HG03280 (cell line): ENCODE results near the gene C16orf90.
A peak's percentile ranks its signal among the peaks of the same experiment; 100 is the strongest.

ENCODE experiments used
- ATAC-seq: cut with Tn5 transposase; IDR thresholded peaks from one replicate; pipeline ENCODE4 v1.9.1; 2021; ENCODE audit warnings: mild to moderate bottlenecking, moderate library complexity; ENCODE audit not compliant: unreplicated experiment

The C16orf90 gene

GRCh38 chr16:3467921-3468320, 27.4 kb downstream of the C16orf90 start:
- ATAC-seq = no peak

DNA sequence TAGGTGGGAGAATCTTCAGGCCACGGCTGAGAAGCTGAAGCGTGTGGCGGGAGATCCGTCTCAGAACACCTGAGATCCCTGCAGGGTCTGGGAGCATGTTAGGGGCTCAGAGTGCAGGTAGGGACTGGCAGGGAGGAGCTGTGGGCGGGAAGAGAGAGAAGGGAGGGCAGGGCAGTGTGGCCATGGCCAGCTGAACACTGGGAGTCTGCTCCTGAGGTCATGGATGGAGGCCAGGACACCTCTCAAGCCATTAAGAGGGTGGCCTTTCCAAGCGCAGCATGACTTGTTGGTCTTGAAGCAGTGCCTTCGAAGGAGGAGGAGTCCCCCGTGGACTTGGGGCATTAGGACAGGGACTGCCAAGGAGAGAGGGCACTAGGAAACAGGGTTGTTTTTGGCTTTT, 28.1 kb downstream of the C16orf90 start:
- no peak for ATAC-seq

- ATAC-seq = no peak
Observed at GRCh38 chr16:3465911-3466584, 29.2 kb downstream of the C16orf90 start.

DNA sequence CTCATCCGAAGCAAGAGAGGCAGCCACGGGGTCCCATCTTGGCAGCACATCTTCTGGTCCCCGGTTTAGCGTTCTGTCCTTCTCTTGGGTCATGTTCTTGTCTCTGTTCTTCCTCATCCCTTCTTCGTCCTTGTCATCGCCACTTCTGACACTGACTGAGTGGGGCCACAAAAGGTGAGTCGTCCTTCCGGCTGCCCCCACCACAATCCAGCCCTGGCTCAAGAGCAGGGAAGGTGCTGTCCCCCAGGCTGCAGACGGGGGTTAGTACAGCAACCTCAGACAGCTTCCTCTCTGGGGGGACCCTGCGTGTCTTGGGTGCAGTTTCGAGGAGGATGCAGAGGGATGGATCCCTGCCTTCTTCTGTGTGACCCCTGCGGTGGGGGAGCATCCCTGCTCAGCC, 30.0 kb downstream of the C16orf90 start:
- no peak for ATAC-seq

GRCh38 chr16:3461151-3461550, 34.1 kb downstream of the C16orf90 start:
- ATAC-seq = no peak

DNA sequence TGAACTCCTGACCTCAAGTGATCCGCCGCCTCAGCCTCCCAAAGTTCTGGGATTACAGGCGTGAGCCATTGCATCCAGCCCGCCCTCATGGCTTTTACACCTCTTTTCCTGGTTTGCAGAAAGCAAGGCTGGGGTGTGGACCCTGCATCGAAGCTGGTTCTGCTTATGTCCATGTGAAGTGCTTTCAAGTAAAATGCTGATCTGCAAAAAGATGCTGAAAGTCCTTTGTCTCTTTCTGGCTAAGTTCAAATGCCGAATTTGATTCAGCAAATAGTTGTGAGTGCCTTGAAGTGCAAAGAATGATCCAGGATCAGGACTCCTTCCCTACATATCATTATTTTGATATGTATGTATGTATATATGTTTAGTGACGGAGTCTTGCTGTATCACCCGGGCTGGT, 34.7 kb downstream of the C16orf90 start:
- no peak for ATAC-seq

- no peak for ATAC-seq
Observed at GRCh38 chr16:3460121-3460520, 35.2 kb downstream of the C16orf90 start.

- ATAC-seq = no peak
Observed at GRCh38 chr16:3459401-3460090, 35.7 kb downstream of the C16orf90 start.

DNA sequence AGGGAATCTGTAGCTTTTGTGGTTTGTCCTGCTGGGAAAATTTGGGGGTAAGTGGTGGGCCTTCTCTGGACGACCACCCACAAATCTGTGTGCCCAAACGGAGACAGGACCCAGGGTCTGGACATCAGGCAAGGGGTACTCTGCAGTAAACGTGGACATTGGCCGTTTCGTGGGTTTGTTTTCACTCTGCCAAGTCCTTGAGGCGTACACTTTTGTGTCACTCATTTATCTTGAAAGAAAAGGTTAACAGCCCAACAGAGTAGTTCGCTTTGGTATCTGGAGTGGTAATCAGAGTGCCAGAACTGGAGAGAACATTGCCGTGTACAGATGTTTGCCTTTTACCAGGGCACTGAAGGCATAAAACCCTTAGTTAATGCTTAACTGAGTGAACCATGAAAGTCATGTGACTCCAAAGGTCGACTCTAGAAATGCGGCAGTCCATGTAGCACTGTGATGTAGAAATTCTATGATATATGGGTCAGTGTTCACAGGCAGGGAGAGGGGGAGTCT, 36.4 kb downstream of the C16orf90 start:
- no peak for ATAC-seq

DNA sequence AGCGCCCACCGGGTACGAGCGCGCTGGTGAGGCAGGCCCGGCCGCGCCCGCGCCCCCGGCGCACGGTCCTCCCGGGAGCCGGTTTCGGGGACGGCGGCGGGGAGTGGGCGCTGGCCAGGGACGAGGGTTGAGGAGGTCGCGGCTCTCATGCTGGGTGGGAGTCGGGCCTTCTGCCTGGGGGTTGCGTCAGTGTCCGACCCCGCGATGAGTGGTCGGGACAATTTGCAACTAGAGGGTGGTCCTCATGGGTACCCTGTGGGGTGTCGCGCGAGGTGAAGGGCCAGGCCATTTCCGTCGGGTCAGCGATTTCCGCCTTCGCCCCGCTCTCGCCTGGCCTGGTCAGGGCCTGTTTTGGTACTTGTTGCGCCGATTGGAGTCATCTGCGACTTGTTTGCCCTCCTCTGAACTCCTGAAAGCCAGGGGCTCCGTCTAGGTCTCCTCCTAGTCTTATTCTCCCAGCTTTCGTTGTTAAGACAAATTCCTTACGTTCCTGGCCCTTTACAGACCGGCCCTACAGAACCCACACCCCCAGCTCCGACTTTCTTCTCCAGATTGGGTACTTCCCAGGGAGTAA, 36.9 kb downstream of the C16orf90 start:
- ATAC-seq = peak; percentile 10

GRCh38 chr16:3457434-3458252, 37.6 kb downstream of the C16orf90 start:
- peak; percentile 80 for ATAC-seq

- no peak for ATAC-seq
Observed at GRCh38 chr16:3454631-3455147, 40.6 kb downstream of the C16orf90 start.

GRCh38 chr16:3454093-3454492, 41.2 kb downstream of the C16orf90 start:
- no peak for ATAC-seq

DNA sequence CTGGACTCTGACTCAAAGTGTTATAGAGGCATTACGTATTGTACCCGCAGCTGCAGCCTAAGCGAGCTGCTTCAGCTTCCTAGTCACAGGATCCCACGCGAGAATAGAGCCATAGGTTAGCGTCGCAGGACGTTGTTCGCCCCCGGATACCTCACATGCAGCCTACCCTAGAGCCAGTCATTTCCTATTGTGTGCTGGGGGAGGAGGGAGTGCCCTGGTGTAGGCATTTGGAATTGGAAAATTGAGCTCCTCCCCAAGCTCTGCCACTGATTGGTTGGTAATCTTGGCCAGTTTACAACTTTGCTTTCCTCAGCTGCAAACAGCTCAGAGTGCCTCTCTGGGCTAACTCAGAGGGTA, 51.3 kb downstream of the C16orf90 start:
- ATAC-seq = no peak
